OCI-LY7 (cell line): ENCODE results near the gene MSANTD1.

ENCODE experiments used
- EZH2phosphoT487 ChIP-seq: fragments of 200-600 bp; sonication (generic); IDR thresholded peaks from 2 replicates; pipeline ENCODE4 v1.6.1; 2018; ENCODE audit warnings: low read depth, borderline replicate concordance, mild to moderate bottlenecking, mixed run types, antibody characterized with exemption, low read length, moderate library complexity, mixed read lengths
- TF ChIP-seq, protein P1 (sequence below): fragments of 200-600 bp; sonication (generic); conservative IDR thresholded peaks from 2 replicates; pipeline ENCODE4 v1.5.1; 2014; ENCODE audit warnings: mild to moderate bottlenecking, antibody characterized with exemption, low read length, moderate library complexity, mixed read lengths

DNA sequence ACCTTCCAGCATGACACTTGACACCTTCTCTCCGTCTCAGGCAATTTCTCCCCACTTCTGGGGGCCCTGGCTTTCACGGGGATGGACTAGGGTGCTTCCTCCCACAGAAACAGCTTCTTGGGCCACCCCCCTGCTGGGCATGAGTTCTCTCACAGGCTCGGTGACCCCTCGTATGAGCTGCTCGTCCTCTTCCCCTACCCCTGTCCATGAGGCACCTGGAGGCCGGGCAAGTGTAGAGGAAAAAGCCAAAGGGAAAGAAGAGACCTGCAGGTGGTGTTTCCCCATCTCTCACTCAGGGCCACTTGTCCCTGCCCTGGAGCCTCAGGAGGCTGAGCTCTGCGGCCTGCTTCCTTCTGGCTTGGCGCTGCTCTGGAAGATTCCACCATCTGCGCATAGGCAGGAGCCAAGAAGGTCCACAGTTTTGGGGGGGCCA is 41.9 kb downstream of the MSANTD1 start:
- TF ChIP-seq, protein P1, sequence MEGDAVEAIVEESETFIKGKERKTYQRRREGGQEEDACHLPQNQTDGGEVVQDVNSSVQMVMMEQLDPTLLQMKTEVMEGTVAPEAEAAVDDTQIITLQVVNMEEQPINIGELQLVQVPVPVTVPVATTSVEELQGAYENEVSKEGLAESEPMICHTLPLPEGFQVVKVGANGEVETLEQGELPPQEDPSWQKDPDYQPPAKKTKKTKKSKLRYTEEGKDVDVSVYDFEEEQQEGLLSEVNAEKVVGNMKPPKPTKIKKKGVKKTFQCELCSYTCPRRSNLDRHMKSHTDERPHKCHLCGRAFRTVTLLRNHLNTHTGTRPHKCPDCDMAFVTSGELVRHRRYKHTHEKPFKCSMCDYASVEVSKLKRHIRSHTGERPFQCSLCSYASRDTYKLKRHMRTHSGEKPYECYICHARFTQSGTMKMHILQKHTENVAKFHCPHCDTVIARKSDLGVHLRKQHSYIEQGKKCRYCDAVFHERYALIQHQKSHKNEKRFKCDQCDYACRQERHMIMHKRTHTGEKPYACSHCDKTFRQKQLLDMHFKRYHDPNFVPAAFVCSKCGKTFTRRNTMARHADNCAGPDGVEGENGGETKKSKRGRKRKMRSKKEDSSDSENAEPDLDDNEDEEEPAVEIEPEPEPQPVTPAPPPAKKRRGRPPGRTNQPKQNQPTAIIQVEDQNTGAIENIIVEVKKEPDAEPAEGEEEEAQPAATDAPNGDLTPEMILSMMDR: no peak
- TF ChIP-seq EZH2phosphoT487: no peak
